ENCODE measurements around the gene DBP.
"Not testable (repeated sequence)": the region's sequence is repeated elsewhere in the genome, so short reads cannot be mapped to it uniquely, and the experiment has no call there.

Gene DBP

GRCh38 chr19:48636859-48637448 lies at the start of gene DBP:
Gene DBP, minus strand, starts transcription at chr19:48637379. Its CDS starts 385 bp downstream, at chr19:48636994.
- Histone ChIP-seq H3K36me3 (ENCODE audit: control insufficient read depth, insufficient read depth, low read length) (no peaks in the 10 kb centered on the region), H3K4me2 (ENCODE audit: low read length) (peak within 1 kb of the TSS; percentile 72), H3K27ac (peak within 1 kb of the TSS; percentile 99), H3K27me3 (ENCODE audit: control insufficient read depth, insufficient read depth, low read length) (no peaks in the 10 kb centered on the region), H3K9me3 (ENCODE audit: control insufficient read depth, low read length) (no peaks in the 10 kb centered on the region), H3K4me3 (ENCODE audit: low read depth, low read length) (peak within 1 kb of the TSS; percentile 81), H3K9ac (peak within 1 kb of the TSS; percentile 99), H3K79me2 (no peaks in the 10 kb centered on the region), H3K4me1 (peaks cover 33% of the 10 kb centered on the region), H2AFZ (peak within 1 kb of the TSS; percentile 76)
- TF ChIP-seq CTCF (IDR thresholded peaks at IDR 0.05) = peak; percentile 24

GRCh38 chr19:48686637-48687036 lies 49.5 kb upstream of the DBP start:
- not testable (repeated sequence) for H3K27me3 ChIP-seq (ENCODE audit: control insufficient read depth, insufficient read depth, low read length)

GRCh38 chr19:48686088-48686487 lies 48.9 kb upstream of the DBP start:
- Histone ChIP-seq H3K4me3 (ENCODE audit: low read depth, low read length) (no peak overlapping the region), H3K27me3 (ENCODE audit: control insufficient read depth, insufficient read depth, low read length) (no peaks in the 10 kb centered on the region), H3K9me3 (ENCODE audit: control insufficient read depth, low read length) (no peaks in the 10 kb centered on the region), H3K4me2 (ENCODE audit: low read length) (no peak overlapping the region), H3K27ac (no peak overlapping the region), H3K9ac (no peak overlapping the region), H2AFZ (no peak overlapping the region), H3K36me3 (ENCODE audit: control insufficient read depth, insufficient read depth, low read length) (no peaks in the 10 kb centered on the region), H3K4me1 (no peaks in the 10 kb centered on the region), H3K79me2 (no peaks in the 10 kb centered on the region)
- TF ChIP-seq CTCF (IDR thresholded peaks at IDR 0.05) = no peak

More at GRCh38 chr19:48686637-48687036, 49.5 kb upstream of the DBP start:
- not testable (repeated sequence) for H3K9ac ChIP-seq; H3K27ac ChIP-seq; H3K79me2 ChIP-seq; H3K4me1 ChIP-seq; H3K36me3 ChIP-seq (ENCODE audit: control insufficient read depth, insufficient read depth, low read length); H2AFZ ChIP-seq; H3K4me3 ChIP-seq (ENCODE audit: low read depth, low read length); H3K9me3 ChIP-seq (ENCODE audit: control insufficient read depth, low read length); H3K4me2 ChIP-seq (ENCODE audit: low read length)

GRCh38 chr19:48685583-48685982 lies 48.4 kb upstream of the DBP start:
- Histone ChIP-seq H3K4me1 (no peaks in the 10 kb centered on the region), H3K9ac (no peak overlapping the region), H3K4me2 (ENCODE audit: low read length) (no peak overlapping the region), H3K79me2 (no peaks in the 10 kb centered on the region), H3K27ac (no peak overlapping the region), H3K4me3 (ENCODE audit: low read depth, low read length) (no peak overlapping the region), H3K36me3 (ENCODE audit: control insufficient read depth, insufficient read depth, low read length) (no peaks in the 10 kb centered on the region), H3K9me3 (ENCODE audit: control insufficient read depth, low read length) (no peaks in the 10 kb centered on the region), H2AFZ (no peak overlapping the region), H3K27me3 (ENCODE audit: control insufficient read depth, insufficient read depth, low read length) (no peaks in the 10 kb centered on the region)
- no peak for TF ChIP-seq CTCF (IDR thresholded peaks at IDR 0.05)

DNA sequence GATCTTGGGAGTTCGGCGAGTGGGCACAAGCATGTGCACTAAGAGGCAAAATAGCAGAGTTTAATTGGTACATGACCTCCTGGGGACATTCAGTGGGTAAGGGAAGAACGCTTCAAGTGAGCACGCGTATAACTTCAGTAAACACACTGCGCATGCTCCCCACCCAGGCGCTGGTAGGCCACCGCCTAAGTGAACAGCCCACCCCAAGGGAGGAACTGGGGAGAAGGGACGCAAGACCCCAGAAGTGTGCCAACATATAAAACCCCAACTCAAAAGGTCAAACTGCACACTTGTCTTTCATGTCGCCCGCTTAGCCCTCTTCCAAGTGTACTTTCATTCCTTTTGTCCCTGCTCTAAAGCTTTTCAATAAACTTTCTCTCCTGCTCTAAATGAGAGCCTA lies 46.2 kb upstream of the DBP start:
- Histone ChIP-seq H3K4me3 (ENCODE audit: low read depth, low read length) (no peak overlapping the region), H3K4me2 (ENCODE audit: low read length) (no peak overlapping the region), H3K79me2 (no peaks in the 10 kb centered on the region), H3K27ac (no peak overlapping the region), H3K9ac (no peak overlapping the region), H3K27me3 (ENCODE audit: control insufficient read depth, insufficient read depth, low read length) (no peaks in the 10 kb centered on the region), H3K4me1 (no peaks in the 10 kb centered on the region), H3K9me3 (ENCODE audit: control insufficient read depth, low read length) (no peaks in the 10 kb centered on the region), H2AFZ (no peak overlapping the region), H3K36me3 (ENCODE audit: control insufficient read depth, insufficient read depth, low read length) (no peaks in the 10 kb centered on the region)
- TF ChIP-seq CTCF (IDR thresholded peaks at IDR 0.05) = no peak
